Activated naive CD4-positive, alpha-beta T cell treated with anti-CD3 and anti-CD28 coated beads, Interleukin-2, amount 10 ng/mL, durations not matched to agents 7 days and 5 days (primary cell): Measurements from ENCODE around the gene NPAS2.

Experiments
- CTCF ChIA-PET: fragments of 350-600 bp; sonication (Branson Sonifier 250); formaldehyde crosslinking; loops from one replicate; lab custom pipeline; 2021; ENCODE audit warnings: antibody characterized with exemption; lab: Charles Lee
- DNase-seq: peaks from one replicate; pipeline ENCODE4 v3.0.0-alpha.2; 2020
- H3K27ac Mint-ChIP-seq: one replicate; pipeline ENCODE4 v1.8.0; 2021; ENCODE audit warnings: mild to moderate bottlenecking, moderate library complexity, mixed read lengths
- H3K27me3 Mint-ChIP-seq: one replicate; pipeline ENCODE4 v1.8.0; 2021; ENCODE audit warnings: mild to moderate bottlenecking, mixed read lengths
- H3K36me3 Mint-ChIP-seq: one replicate; pipeline ENCODE4 v1.8.0; 2021; ENCODE audit warnings: mixed read lengths
- H3K4me1 Mint-ChIP-seq: one replicate; pipeline ENCODE4 v1.8.0; 2021; ENCODE audit warnings: mixed read lengths
- H3K4me3 Mint-ChIP-seq: one replicate; pipeline ENCODE4 v1.8.0; 2021; ENCODE audit warnings: mild to moderate bottlenecking, moderate library complexity, mixed read lengths
- H3K9me3 Mint-ChIP-seq: one replicate; pipeline ENCODE4 v1.8.0; 2021; ENCODE audit warnings: mixed read lengths

The NPAS2 gene

DNA sequence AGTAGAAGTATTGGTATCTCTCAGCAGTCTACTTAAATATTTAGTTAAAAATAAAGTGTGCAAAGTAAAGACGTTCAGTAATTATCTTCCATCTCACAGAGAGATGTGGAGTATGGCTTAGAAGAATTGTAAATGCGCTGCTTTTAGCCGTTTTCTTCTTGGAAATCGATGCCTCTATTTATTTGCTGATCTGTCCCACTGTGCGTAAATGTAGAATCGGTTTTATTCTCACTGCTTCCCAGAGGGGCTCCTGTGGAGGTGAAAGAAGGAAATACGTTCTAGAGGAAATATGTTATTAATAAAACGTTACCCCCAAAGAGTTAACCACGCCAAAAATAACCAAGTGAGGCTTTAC, 1.9 kb downstream of the NPAS2 start:
- peaks cover 5% of the 10 kb centered on the region for H3K36me3 Mint-ChIP-seq
- peak overlapping the region; percentile 68 for H3K4me3 Mint-ChIP-seq
- no peaks in the 10 kb centered on the region for H3K9me3 Mint-ChIP-seq
- no peak for DNase-seq
- H3K27ac Mint-ChIP-seq: no peak overlapping the region
- CTCF ChIA-PET: no interaction called here
- peaks cover 27% of the 10 kb centered on the region for H3K4me1 Mint-ChIP-seq
- peaks cover 68% of the 10 kb centered on the region for H3K27me3 Mint-ChIP-seq

DNA sequence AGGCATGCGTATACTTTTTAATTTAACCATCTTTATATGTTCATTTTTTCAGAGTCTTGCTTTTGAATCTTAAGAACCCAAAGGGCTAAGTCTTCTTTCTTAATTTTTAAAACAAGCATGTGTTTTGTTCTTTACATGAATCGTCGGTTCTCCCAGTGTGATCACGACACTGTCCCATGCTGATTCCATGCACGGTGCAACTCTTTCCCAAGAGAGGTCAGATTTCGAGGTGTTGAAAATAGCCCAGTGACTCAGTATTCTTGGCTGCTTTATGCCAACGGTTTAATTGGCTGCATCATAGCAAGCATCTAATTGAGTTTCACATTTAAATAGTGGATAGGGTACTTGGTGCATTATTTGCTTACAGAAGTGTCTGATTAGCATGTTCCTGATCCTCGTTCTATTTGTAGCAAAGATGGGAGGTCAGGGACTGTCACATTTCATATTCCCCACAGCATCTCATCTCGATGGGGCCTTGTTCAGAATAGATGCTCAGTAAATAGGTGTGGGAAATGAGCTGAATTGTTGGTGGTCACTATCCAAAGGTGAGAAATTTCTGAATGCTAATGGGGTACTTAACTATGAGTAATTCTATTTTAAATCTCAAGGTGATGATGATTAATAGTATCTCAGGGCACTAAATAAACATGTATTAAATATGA, 2.8 kb downstream of the NPAS2 start:
- Mint-ChIP-seq H3K4me3 (no peak overlapping the region), H3K9me3 (peaks cover 1% of the 10 kb centered on the region), H3K36me3 (peaks cover 5% of the 10 kb centered on the region), H3K27ac (no peak overlapping the region), H3K4me1 (peaks cover 24% of the 10 kb centered on the region), H3K27me3 (peaks cover 60% of the 10 kb centered on the region)
- CTCF ChIA-PET: no interaction called here
- no peak for DNase-seq

- Mint-ChIP-seq H3K27me3 (peaks cover 49% of the 10 kb centered on the region), H3K9me3 (peaks cover 8% of the 10 kb centered on the region), H3K27ac (no peak overlapping the region), H3K36me3 (peaks cover 5% of the 10 kb centered on the region), H3K4me3 (no peak overlapping the region), H3K4me1 (peaks cover 16% of the 10 kb centered on the region)
- CTCF ChIA-PET: no interaction called here
- DNase-seq: no peak
These were observed 3.9 kb downstream of the NPAS2 start for GRCh38 chr2:100823665-100824438.

GRCh38 chr2:100824842-100825241, 4.9 kb downstream of the NPAS2 start:
- DNase-seq: no peak
- CTCF ChIA-PET: no interaction called here
- H3K4me1 Mint-ChIP-seq: peaks cover 13% of the 10 kb centered on the region
- peaks cover 39% of the 10 kb centered on the region for H3K27me3 Mint-ChIP-seq
- no peak overlapping the region for H3K4me3 Mint-ChIP-seq
- H3K36me3 Mint-ChIP-seq: peaks cover 5% of the 10 kb centered on the region
- H3K9me3 Mint-ChIP-seq: peaks cover 8% of the 10 kb centered on the region
- no peak overlapping the region for H3K27ac Mint-ChIP-seq

DNA sequence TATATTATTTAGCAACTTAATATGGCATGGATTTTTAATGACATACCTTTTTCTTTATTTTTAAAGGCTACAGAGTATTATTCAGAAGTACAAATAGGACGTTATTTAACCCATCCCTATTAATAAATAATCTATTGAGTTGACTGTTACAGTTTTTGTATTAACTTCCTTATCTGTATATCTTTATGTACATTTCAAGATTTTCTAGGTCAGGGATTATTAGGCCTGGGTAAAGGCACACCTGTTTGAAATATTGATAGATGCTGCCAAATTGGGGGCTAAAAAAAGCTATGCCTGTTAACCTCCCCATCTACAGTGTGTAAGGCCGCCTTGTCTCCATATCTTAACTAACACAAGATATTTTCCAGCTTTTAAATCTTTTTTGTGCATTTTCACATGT, 6.6 kb downstream of the NPAS2 start:
- peaks cover 25% of the 10 kb centered on the region for H3K27me3 Mint-ChIP-seq
- H3K9me3 Mint-ChIP-seq: peaks cover 8% of the 10 kb centered on the region
- H3K27ac Mint-ChIP-seq: no peak overlapping the region
- peaks cover 7% of the 10 kb centered on the region for H3K4me1 Mint-ChIP-seq
- DNase-seq: no peak
- H3K4me3 Mint-ChIP-seq: no peak overlapping the region
- CTCF ChIA-PET: no interaction called here
- H3K36me3 Mint-ChIP-seq: peaks cover 2% of the 10 kb centered on the region

DNA sequence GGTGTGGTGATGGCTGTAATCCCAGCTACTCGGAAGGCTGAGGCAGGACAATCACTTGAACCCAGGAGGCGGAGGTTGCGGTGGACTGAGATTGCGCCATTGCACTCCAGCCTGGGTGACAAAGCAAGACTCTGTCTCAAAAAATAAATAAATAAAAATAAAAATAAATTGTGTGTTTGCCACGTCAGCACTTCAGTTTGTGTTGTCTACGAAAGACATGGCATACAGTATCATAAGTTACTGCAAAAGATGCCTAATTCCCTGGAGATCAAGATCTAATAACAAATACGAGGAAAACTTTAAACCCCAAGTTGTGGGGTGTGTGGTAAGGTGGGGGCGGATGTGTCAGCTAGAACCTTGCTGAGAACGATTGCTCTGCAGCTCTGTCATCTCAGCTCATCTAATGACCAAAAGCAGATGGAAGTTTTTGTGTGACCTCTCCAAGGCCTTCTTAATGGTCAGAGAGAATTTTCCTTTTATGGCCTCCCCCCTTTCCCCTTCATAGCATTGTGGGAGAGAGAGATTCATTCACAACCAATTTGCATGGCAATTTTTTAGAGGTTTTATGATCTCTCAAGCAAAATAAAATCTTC, 11.3 kb downstream of the NPAS2 start:
- no peak for DNase-seq
- no peaks in the 10 kb centered on the region for H3K36me3 Mint-ChIP-seq
- peaks cover 7% of the 10 kb centered on the region for H3K27me3 Mint-ChIP-seq
- CTCF ChIA-PET: no interaction called here
- peaks cover 8% of the 10 kb centered on the region for H3K9me3 Mint-ChIP-seq
- H3K4me1 Mint-ChIP-seq: no peaks in the 10 kb centered on the region
- H3K27ac Mint-ChIP-seq: no peak overlapping the region
- H3K4me3 Mint-ChIP-seq: no peak overlapping the region

DNA sequence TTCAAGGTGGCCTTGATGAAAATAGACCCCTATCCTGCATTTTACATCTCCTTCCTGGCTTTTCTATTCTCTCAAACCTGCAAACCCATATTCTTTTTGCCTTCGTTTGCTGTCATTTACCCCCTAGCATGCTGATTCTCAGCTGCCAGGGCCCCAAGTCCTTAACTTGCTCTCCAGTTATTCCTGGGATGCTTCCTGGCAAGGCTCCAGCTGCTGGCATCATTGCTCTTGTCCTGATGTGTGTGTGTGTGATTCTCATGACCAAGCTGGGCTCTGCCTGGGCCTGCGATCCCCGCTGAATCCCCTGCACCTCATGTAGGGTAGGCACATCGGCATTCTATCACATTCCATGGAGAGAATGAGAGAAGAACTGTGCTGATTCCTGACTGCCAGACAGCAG, 11.9 kb downstream of the NPAS2 start:
- CTCF ChIA-PET: no interaction called here
- no peak overlapping the region for H3K27ac Mint-ChIP-seq
- H3K4me1 Mint-ChIP-seq: no peaks in the 10 kb centered on the region
- no peaks in the 10 kb centered on the region for H3K36me3 Mint-ChIP-seq
- no peak overlapping the region for H3K4me3 Mint-ChIP-seq
- no peak for DNase-seq
- peaks cover 7% of the 10 kb centered on the region for H3K27me3 Mint-ChIP-seq
- H3K9me3 Mint-ChIP-seq: peaks cover 8% of the 10 kb centered on the region

GRCh38 chr2:100832885-100833284, 12.9 kb downstream of the NPAS2 start:
- Mint-ChIP-seq H3K4me1 (no peaks in the 10 kb centered on the region), H3K36me3 (no peaks in the 10 kb centered on the region), H3K27ac (no peak overlapping the region), H3K27me3 (peaks cover 7% of the 10 kb centered on the region), H3K9me3 (peaks cover 7% of the 10 kb centered on the region), H3K4me3 (no peak overlapping the region)
- DNase-seq: no peak
- CTCF ChIA-PET: no interaction called here

- Mint-ChIP-seq H3K4me3 (no peak overlapping the region), H3K9me3 (peaks cover 3% of the 10 kb centered on the region), H3K4me1 (no peaks in the 10 kb centered on the region), H3K36me3 (no peaks in the 10 kb centered on the region), H3K27me3 (peaks cover 7% of the 10 kb centered on the region), H3K27ac (no peak overlapping the region)
- DNase-seq: no peak
- CTCF ChIA-PET: no interaction called here
These were observed 13.4 kb downstream of the NPAS2 start for GRCh38 chr2:100833331-100833730.

DNA sequence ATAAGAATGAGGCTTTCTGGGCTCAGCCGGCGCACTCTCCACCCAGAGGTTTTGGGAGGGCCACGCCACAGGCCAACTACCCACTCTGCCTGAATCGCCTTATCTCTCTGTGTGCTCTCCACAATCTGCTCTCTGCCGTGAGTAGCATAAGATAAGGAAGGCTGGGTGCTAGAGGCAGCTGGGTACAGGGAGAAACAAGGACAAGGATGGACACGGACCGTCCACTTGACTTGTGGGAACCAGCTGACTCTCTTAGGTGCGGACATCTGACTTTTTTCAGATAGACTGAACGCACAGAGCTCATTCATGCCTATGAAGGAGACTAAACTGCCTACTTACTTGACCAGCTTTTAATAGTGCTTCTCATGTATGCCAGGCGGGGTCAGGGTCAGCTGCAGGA, 14.3 kb downstream of the NPAS2 start:
- Mint-ChIP-seq H3K4me1 (no peaks in the 10 kb centered on the region), H3K4me3 (no peak overlapping the region), H3K27ac (no peak overlapping the region), H3K36me3 (no peaks in the 10 kb centered on the region), H3K9me3 (no peaks in the 10 kb centered on the region), H3K27me3 (peaks cover 7% of the 10 kb centered on the region)
- DNase-seq: no peak
- CTCF ChIA-PET: no interaction called here

- Mint-ChIP-seq H3K4me1 (no peaks in the 10 kb centered on the region), H3K27me3 (peaks cover 7% of the 10 kb centered on the region), H3K36me3 (no peaks in the 10 kb centered on the region), H3K27ac (no peak overlapping the region), H3K9me3 (no peaks in the 10 kb centered on the region), H3K4me3 (no peak overlapping the region)
- DNase-seq: no peak
- CTCF ChIA-PET: no interaction called here
These were observed 15.2 kb downstream of the NPAS2 start for GRCh38 chr2:100835006-100835659.

GRCh38 chr2:100840519-100840918, 20.6 kb downstream of the NPAS2 start:
- Mint-ChIP-seq H3K9me3 (peaks cover 9% of the 10 kb centered on the region), H3K36me3 (peaks cover 5% of the 10 kb centered on the region), H3K27ac (no peak overlapping the region), H3K4me1 (no peaks in the 10 kb centered on the region), H3K27me3 (no peaks in the 10 kb centered on the region), H3K4me3 (no peak overlapping the region)
- CTCF ChIA-PET: no interaction called here
- no peak for DNase-seq

GRCh38 chr2:100842241-100842922, 22.4 kb downstream of the NPAS2 start:
- peaks cover 9% of the 10 kb centered on the region for H3K9me3 Mint-ChIP-seq
- CTCF ChIA-PET: no interaction called here
- no peaks in the 10 kb centered on the region for H3K27me3 Mint-ChIP-seq
- no peaks in the 10 kb centered on the region for H3K4me1 Mint-ChIP-seq
- peaks cover 8% of the 10 kb centered on the region for H3K36me3 Mint-ChIP-seq
- H3K4me3 Mint-ChIP-seq: no peak overlapping the region
- no peak for DNase-seq
- no peak overlapping the region for H3K27ac Mint-ChIP-seq

DNA sequence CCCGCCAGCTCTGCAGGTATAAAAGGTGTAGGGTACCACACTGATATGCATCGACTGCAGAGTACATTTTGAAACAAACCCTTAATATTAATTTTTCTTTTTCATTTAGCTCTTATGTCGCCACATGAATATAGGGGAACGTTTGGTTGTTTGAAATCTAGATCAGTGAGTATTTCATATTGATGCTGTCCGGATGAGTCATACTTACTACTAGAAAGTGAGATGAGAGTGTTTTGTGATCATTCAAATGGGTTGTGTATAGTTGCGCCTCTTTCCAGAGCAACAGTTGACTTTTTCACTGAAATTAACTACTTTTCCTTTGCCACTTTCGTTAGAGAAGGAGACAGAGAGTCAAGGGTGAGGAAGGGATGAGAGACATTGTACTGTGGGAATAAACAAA, 24.6 kb downstream of the NPAS2 start:
- Mint-ChIP-seq H3K4me3 (no peak overlapping the region), H3K4me1 (no peaks in the 10 kb centered on the region), H3K27ac (no peak overlapping the region), H3K27me3 (peaks cover 2% of the 10 kb centered on the region), H3K36me3 (peaks cover 8% of the 10 kb centered on the region), H3K9me3 (peaks cover 9% of the 10 kb centered on the region)
- CTCF ChIA-PET: no interaction called here
- DNase-seq: no peak
